CMK (cell line): ENCODE data around the gene ETS1.
A peak's percentile ranks its signal among the peaks of the same experiment; 100 is the strongest.

ENCODE experiments used
- DNase-seq: peaks from one replicate; pipeline ENCODE4 v3.0.0-alpha.2; 2010; ENCODE audit warnings: low read depth

The ETS1 gene

GRCh38 chr11:128480066-128480465, 107.3 kb downstream of the ETS1 start:
- no peak for DNase-seq

- no peak for DNase-seq
These were observed 108.2 kb downstream of the ETS1 start for GRCh38 chr11:128479144-128479543.

GRCh38 chr11:128478305-128478704, 109.1 kb downstream of the ETS1 start:
- DNase-seq, result no peak

DNA sequence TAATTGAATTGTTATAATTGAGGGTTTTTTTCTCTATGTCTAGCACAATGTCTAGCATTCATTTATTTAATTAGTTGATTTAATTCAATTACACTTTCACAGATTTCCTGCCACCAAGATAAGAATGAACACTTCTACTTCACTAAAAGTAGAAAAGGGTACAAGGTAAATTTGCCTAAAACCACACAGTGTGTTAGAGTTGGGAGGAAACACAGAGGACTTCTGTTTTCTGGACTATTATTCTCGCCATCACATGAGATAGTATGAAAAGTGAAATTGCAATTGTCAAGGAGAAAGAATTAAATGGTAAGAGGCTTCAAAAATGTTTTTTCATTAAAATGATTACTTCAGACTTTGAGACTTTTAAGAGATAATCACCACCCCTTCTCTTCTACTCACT, 109.5 kb downstream of the ETS1 start:
- no peak for DNase-seq

DNA sequence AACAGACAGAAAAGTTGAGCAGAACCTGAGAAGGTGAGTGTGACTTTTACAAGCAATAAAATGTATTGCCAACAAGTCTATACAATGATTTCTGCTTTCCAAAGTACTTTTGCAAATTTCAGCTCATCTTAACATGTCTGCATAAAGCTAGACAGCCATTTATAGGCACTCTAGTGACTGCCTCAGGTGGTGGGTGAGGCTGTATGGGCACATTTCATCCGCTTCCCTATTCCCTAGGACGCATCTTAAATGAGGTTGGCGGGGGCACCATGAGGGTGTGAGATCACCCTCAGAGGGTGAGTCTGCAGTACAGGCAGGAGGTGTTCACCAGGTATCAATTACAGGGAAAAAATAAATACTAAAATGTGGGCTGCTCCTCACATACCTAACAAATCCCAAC, 110.1 kb downstream of the ETS1 start:
- no peak for DNase-seq

DNA sequence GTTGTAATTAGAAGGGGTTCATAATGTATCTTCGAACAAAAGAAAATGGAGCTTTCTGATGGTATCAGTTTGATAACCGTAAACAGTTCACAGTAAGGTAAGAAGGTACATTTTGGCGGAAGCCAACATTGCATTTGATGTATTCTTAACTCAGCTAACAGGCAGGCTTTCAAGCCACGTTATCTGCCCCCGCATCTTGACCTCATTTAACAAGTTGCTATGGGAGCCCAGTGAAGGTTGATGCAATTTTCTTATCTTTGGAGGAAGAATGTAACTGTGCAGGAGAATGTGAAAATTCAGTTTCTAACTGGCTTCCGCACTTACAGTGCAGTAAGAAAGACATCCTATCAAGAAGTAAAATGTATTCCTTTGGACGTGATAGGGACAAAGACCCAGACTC, 110.6 kb downstream of the ETS1 start:
- DNase-seq, result peak; percentile 84

DNA sequence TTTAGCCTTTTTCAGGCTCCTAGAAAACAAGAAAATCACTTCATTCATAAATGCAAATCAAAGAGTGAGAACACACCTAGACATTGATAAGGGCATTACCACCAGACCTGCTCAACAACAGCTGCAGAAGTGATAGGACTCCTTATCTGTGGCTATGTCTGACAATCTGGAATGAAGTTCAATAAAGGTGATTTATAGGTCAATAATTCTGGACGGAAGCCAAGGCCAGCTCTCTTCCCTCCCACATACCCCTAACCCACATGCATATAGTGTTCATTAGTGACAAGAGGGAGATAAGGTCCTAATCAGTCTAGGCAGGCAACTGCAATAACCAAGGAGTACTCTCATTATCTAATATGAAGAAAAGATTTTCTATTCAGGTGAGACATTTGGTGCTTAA, 111.3 kb downstream of the ETS1 start:
- DNase-seq, result peak; percentile 78

DNA sequence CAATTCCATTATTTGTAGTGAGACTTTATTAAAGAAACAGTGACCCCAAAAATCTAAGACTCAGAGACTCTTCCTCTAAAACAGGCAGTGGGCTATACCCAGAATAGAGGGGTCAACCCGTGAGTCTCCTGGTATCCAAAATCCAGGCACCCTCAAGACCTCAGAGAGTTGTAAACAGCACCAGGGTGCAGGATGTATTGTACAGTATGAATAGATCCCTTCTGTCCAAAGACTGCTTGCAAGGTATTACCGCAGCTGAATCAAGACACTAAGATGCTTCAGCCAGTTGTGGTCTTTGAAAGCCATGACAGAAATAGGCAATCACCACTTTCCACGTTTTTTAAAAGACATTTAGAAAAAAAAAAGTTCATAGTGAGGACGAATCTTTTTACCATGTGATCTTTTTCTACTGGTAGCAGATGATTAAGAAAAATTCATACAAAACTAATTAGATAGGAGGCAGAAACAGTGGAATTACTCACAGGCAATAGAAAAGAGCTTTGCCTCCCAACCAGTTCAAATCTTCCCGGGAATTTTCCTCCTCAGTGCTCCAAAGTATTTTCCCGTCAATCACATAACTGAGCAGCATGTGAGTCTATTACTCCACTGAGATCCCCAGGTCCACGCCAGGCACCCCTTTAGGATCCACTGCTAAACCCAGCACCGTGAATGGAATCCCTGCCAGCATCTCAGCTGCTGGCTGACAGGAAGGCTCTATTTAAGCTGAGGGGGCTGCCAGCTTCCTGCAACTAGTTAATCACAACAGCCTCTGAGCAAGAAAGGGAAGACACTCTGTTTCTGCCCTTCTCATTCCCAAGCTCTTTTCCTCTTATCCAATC, 113.1 kb downstream of the ETS1 start:
- DNase-seq, result no peak

DNA sequence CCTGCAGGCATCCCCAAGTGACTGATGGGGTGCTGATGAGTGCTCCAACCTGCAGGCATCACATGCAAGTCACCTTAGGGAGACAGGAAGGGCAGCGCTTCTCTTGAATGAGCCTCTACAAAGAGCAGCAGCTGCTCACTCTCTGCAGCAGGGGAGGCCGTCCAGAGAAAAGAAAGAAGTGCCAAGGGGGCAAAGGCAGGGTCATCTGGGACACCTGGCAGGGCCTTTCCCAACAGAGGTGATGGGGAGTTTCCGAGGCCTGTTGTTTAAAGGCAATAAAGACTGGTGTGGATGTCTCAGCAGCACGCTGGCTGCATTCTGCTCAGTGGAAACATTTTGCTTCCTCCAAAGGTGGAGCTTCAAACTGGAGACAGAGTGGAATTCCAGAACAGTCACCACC, 113.7 kb downstream of the ETS1 start:
- DNase-seq, result no peak

DNA sequence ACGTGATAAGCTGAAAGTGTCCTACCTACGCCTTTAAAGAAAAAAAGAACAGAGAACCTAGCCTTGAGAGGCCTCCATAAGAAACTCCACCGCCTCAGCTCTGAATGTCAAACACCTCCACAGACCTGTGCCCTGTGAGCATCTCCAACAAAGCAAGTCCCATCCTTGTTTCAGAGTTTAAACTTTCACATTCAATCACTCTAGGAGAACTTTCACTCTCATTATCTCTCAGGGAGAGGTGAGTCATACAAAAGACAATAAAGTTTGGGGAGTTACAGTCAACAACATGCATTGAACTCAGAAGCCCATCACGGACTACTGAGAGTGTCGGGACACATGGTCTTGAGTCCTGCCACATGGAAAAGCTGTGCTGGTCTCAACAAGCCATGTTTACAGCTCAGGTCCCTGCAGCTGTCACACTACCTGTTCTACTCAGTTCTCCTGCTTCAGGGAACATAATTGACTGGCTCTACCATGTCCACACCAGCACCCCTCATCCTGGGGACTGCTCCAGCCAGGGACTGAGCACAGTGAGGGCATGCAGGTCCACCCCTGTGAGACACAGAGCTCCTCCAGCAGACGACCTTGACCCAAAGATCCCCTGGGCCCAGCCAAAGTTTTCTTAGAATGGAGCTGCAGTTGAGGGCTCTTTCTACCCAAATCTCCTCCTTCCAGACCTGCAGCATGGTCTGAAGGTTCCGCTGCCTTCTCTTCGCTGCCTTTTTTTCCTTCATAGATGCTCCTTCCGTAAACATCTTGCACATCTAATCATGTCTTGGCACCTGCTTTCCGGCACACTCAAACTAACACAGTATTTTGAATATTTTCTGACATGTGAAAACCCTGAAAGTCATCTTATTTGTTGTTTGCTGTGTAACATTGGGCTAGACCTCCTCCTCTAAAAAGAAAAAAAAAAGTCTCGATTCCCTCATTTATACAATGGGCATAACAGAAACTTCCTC, 114.9 kb downstream of the ETS1 start:
- DNase-seq, result no peak

GRCh38 chr11:128471138-128471661, 116.2 kb downstream of the ETS1 start:
- no peak for DNase-seq

DNA sequence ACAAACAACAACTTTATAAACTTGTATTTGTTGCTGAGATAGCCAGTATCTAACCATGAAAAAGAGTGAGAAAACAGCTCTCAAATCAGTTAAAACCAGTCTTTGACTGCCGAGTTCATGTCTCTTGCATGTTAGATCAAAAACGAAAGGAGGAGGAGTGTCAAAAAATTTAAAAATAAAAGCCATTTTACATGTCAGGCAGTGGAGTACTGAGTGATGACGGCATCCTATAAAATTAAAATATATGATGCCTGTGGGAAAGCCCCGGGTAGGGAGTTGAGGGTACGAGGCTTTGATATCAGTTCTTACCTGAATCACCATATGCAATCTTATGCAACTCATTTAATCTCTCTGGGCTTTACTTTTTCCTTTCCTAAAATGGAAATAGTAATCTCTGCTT, 117.3 kb downstream of the ETS1 start:
- no peak for DNase-seq

- DNase-seq, result no peak
These were observed 118.1 kb downstream of the ETS1 start for GRCh38 chr11:128469220-128469619.

DNA sequence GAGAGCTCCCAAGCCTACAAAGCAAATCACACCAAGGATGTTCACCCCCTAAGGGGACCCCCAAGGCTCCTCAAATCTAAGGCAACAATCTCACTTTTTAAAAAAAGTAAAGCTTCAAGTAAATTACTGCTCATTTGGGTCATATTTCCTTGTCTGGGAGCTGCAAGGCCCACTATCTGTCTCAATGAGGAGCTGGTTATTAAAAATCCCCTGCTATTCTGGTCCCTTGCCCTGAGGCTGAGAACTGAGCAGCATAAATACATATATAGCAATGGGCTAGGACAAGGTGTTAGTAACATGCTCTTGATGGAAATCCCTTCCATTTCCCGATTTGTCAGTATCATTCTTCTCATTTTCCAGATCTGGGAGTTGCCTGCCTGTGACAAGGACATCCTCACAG, 119.2 kb downstream of the ETS1 start:
- no peak for DNase-seq

DNA sequence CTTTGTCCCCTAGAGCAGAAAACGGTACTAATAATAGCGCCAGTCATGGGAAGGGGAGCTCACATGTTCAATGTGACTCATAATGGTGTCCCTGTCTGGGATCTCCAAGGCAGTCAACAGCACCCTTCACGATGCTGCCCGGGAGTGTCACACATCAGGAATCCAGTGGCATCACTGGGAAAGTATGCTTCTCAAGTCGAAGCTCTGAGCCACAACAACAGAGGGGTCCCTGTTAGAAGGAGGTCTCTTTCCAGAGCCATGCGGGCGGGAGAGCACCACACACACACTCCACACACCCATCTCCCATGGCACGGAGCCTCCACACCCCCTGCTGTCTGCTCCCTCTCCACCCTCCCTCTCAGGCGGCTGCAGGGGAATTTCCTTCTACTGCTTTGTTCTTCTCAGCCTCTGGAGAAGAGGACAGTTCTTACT, 119.7 kb downstream of the ETS1 start:
- no peak for DNase-seq

GRCh38 chr11:128467041-128467440, 120.3 kb downstream of the ETS1 start:
- DNase-seq, result no peak

- DNase-seq, result no peak
These were observed 121.2 kb downstream of the ETS1 start for GRCh38 chr11:128465946-128466705.

DNA sequence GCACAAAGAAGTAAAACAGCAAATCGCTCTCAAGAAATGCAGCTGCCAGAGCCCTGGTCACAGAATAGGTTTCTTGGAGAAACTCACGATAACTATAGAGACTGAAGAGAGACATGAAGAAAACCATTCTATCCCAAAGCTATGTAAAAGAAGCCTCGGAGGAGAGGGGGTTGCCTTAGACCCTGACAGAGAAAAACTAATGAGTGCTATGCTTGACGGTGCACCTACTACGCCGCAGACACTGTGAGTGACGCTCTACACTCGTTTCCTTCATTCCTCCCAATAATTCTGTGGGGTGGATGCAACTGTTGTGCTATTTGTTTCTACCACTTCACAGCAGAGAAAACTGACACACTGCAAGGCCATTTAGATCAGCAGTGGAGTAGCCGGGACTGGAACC, 121.8 kb downstream of the ETS1 start:
- DNase-seq, result no peak

DNA sequence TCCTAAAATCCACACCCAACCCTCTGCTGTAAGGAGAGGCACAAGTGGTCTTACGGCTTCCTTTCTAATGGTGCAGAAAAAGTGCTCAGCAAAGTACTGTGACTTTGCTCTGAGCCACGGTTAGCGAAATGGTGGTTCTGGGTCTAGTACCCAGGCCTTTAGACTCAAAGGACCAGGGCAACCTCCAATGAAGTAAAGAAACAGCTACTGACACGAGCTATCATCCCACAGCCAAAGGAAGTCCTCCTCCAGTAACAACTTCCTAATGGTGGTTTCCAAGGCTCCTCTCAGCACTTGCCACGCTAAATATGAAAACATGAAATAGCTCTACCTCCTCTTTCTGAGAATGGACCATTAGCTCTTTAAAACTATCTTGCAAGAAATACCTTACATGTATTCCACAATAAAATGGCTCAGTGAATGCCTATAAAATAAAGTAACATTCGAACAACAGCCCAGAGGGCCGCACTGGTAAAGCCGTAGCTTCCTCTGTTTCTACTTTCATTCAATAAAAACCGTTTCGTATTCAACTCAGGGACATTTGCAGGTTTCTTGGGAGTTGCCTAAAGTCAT, 122.4 kb downstream of the ETS1 start:
- no peak for DNase-seq

- DNase-seq, result no peak
These were observed 123.4 kb downstream of the ETS1 start for GRCh38 chr11:128463979-128464378.

DNA sequence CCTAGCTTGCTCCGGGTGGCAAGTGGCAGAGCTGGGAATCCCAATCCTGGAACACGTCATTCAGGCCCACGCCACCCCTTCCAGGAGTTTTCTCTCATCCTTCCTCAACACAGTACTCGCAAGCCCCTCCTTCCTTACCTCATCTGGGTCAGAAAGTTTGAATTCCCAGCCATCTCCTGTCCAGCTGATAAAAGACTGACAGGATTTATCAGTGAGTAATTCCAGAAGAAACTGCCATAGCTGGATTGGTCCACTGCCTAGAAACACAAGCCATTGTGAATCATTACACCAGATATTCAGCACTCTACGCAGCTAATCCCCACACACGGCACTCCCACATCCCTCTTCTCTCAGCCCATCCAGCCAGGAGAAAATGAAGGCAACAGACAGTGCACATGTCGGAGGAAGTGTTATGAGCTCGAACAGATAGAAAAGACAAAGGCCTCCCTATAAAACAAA, 124.0 kb downstream of the ETS1 start:
- no peak for DNase-seq

GRCh38 chr11:128462922-128463321, 124.4 kb downstream of the ETS1 start:
- DNase-seq, result no peak
